A673 (cell line): ENCODE measurements around the gene FSTL4.

ENCODE experiments used
- CTCF ChIP-seq: fragments of 300-800, 200-600 bp; sonication (generic); conservative IDR thresholded peaks from 2 replicates; pipeline ENCODE4 v1.5.1; 2017; ENCODE audit warnings: low read depth, mild to moderate bottlenecking, antibody characterized with exemption, low read length, moderate library complexity, mixed read lengths
- EZH2 ChIP-seq: fragments of 200-600 bp; sonication (generic); IDR thresholded peaks from 2 replicates; pipeline ENCODE4 v1.6.1; 2017; ENCODE audit warnings: borderline replicate concordance, low read depth, mild to moderate bottlenecking, mixed read lengths, antibody characterized with exemption, low read length; ENCODE audit not compliant: poor library complexity, severe bottlenecking

GRCh38 chr5:133243196-133243595 is 369.1 kb downstream of the FSTL4 start:
- TF ChIP-seq EZH2 (no peak), CTCF (no peak)
